ENCODE measurements around the gene SMARCC1.

Gene SMARCC1

GRCh38 chr3:47630810-47631209, 150.9 kb downstream of the SMARCC1 start:
- no peak for DNase-seq (ENCODE audit: low spot score)

- DNase-seq (ENCODE audit: low spot score): no peak
These were observed 151.9 kb downstream of the SMARCC1 start for GRCh38 chr3:47629770-47630169.

- no peak for DNase-seq (ENCODE audit: low spot score)
These were observed 153.3 kb downstream of the SMARCC1 start for GRCh38 chr3:47628426-47628825.

GRCh38 chr3:47622671-47623461, 158.8 kb downstream of the SMARCC1 start:
- DNase-seq (ENCODE audit: low spot score): no peak

- peak; percentile 7 for DNase-seq (ENCODE audit: low spot score)
These were observed 164.3 kb downstream of the SMARCC1 start for GRCh38 chr3:47617086-47618010.

- DNase-seq (ENCODE audit: low spot score): no peak
These were observed 166.9 kb downstream of the SMARCC1 start for GRCh38 chr3:47614788-47615187.

- DNase-seq (ENCODE audit: low spot score): no peak
These were observed 168.0 kb downstream of the SMARCC1 start for GRCh38 chr3:47613722-47614121.

- no peak for DNase-seq (ENCODE audit: low spot score)
These were observed 168.8 kb downstream of the SMARCC1 start for GRCh38 chr3:47612879-47613278.

GRCh38 chr3:47612178-47612577, 169.5 kb downstream of the SMARCC1 start:
- peak; percentile 36 for DNase-seq (ENCODE audit: low spot score)

- no peak for DNase-seq (ENCODE audit: low spot score)
These were observed 170.1 kb downstream of the SMARCC1 start for GRCh38 chr3:47611576-47611975.

- DNase-seq (ENCODE audit: low spot score): no peak
These were observed 171.1 kb downstream of the SMARCC1 start for GRCh38 chr3:47610583-47610982.

GRCh38 chr3:47607335-47607734, 174.4 kb downstream of the SMARCC1 start:
- DNase-seq (ENCODE audit: low spot score): no peak

GRCh38 chr3:47606165-47606564, 175.5 kb downstream of the SMARCC1 start:
- DNase-seq (ENCODE audit: low spot score): no peak

- no peak for DNase-seq (ENCODE audit: low spot score)
These were observed 176.0 kb downstream of the SMARCC1 start for GRCh38 chr3:47605652-47606051.

- DNase-seq (ENCODE audit: low spot score): no peak
These were observed 177.5 kb downstream of the SMARCC1 start for GRCh38 chr3:47604145-47604544.

GRCh38 chr3:47603332-47603731, 178.4 kb downstream of the SMARCC1 start:
- DNase-seq (ENCODE audit: low spot score): no peak

GRCh38 chr3:47601281-47601680, 180.4 kb downstream of the SMARCC1 start:
- DNase-seq (ENCODE audit: low spot score): no peak

GRCh38 chr3:47594792-47595191, 186.9 kb downstream of the SMARCC1 start:
- DNase-seq (ENCODE audit: low spot score): no peak

- DNase-seq (ENCODE audit: low spot score): no peak
These were observed 189.5 kb downstream of the SMARCC1 start for GRCh38 chr3:47592066-47592795.

- DNase-seq (ENCODE audit: low spot score): no peak
These were observed 191.5 kb downstream of the SMARCC1 start for GRCh38 chr3:47590216-47590615.

GRCh38 chr3:47588587-47588986, 193.1 kb downstream of the SMARCC1 start:
- DNase-seq (ENCODE audit: low spot score): no peak

- no peak for DNase-seq (ENCODE audit: low spot score)
These were observed 193.6 kb downstream of the SMARCC1 start for GRCh38 chr3:47588053-47588452.

All from AG08396 (cell line).